GM12891 (cell line): Measurements from ENCODE around the gene SLC9A8.

ENCODE experiments used
- POLR2A ChIP-seq: IDR thresholded peaks from 2 replicates; pipeline ENCODE4 v1.6.1; 2011; ENCODE audit warnings: low read depth, low read length, control low read depth
- POLR2AphosphoS5 ChIP-seq: IDR thresholded peaks from 2 replicates; pipeline ENCODE4 v1.6.1; 2011; ENCODE audit warnings: low read depth, low read length, control low read depth
- TAF1 ChIP-seq: IDR thresholded peaks from 2 replicates; pipeline ENCODE4 v1.6.1; 2011; ENCODE audit warnings: low read depth, low read length, control low read depth

GRCh38 chr20:49880724-49881445, 68.3 kb downstream of the SLC9A8 start:
- no peak for TF ChIP-seq POLR2A
- no peak for TF ChIP-seq TAF1
- no peak for TF ChIP-seq POLR2AphosphoS5
